Hematopoietic multipotent progenitor cell treated with erythropoietin and hydrocortisone succinate and interleukin-3 and kit ligand, for 8 days (in vitro differentiated cells): Measurements from ENCODE around the gene VPS11.

Experiments used
- DNase-seq: peaks from one replicate; pipeline ENCODE4 v3.0.0-alpha.2; 2015

Gene VPS11

GRCh38 chr11:119126675-119127268 is 59.2 kb downstream of the VPS11 start:
- DNase-seq = no peak

- DNase-seq = no peak
These were observed 63.0 kb downstream of the VPS11 start for GRCh38 chr11:119130662-119131061.
